ENCODE data around the gene P3H2. TPM values are rescaled to one million over a fixed set of nuclear protein-coding genes. Genes with fewer than 3 reads are reported as not detected.

The P3H2 gene
- total RNA-seq, 4 donors from 2014 or later, result 4.2 to 20.2 (median 5.7) TPM

- H3K9me3 ChIP-seq, result no peaks in the 10 kb centered on the region
- intact Hi-C loops (cut with DNase I), result no loop called here
- 55 to 58% methylated on average over 2 of the region's 2 CpGs for WGBS, 2 donors
- H3K27me3 ChIP-seq, result no peaks in the 10 kb centered on the region
- no peaks in the 10 kb centered on the region for H3K4me1 ChIP-seq
- H3K4me3 ChIP-seq (replicated peaks in 1 of 3), result no peak overlapping the region
- no peaks in the 10 kb centered on the region for H3K36me3 ChIP-seq
- no peak overlapping the region for H3K27ac ChIP-seq
- no peak for DNase-seq
- TF ChIP-seq CTCF (IDR thresholded peaks at IDR 0.05) (no peak), POLR2A (IDR thresholded peaks at IDR 0.05) (no peak)
Observed at GRCh38 chr3:190014940-190015339, 105.8 kb downstream of the P3H2 start.

GRCh38 chr3:190013943-190014924 is 106.5 kb downstream of the P3H2 start:
- H3K4me1 ChIP-seq, result no peaks in the 10 kb centered on the region
- WGBS, 2 donors, result 86 to 88% methylated on average over 7 of the region's 7 CpGs
- H3K27ac ChIP-seq, result no peak overlapping the region
- DNase-seq, result no peak
- H3K27me3 ChIP-seq, result no peaks in the 10 kb centered on the region
- no peak for TF ChIP-seq POLR2A (IDR thresholded peaks at IDR 0.05)
- TF ChIP-seq CTCF (IDR thresholded peaks at IDR 0.05), result no peak
- no peak overlapping the region for H3K4me3 ChIP-seq (replicated peaks in 1 of 3)
- intact Hi-C loops (cut with DNase I), result no loop called here
- H3K36me3 ChIP-seq, result no peaks in the 10 kb centered on the region
- no peaks in the 10 kb centered on the region for H3K9me3 ChIP-seq

GRCh38 chr3:190012784-190013183 is 107.9 kb downstream of the P3H2 start:
- Histone ChIP-seq H3K4me3 (replicated peaks in 1 of 3) (no peak overlapping the region), H3K36me3 (no peaks in the 10 kb centered on the region), H3K9me3 (no peaks in the 10 kb centered on the region), H3K4me1 (no peaks in the 10 kb centered on the region), H3K27me3 (no peaks in the 10 kb centered on the region), H3K27ac (no peak overlapping the region)
- WGBS, 2 donors, result 85 to 88% methylated on average over 6 of the region's 6 CpGs
- intact Hi-C loops (cut with DNase I), result no loop called here
- DNase-seq, result no peak
- TF ChIP-seq POLR2A (IDR thresholded peaks at IDR 0.05), result no peak
- no peak for TF ChIP-seq CTCF (IDR thresholded peaks at IDR 0.05)

GRCh38 chr3:190012314-190012782 is 108.3 kb downstream of the P3H2 start:
- no peaks in the 10 kb centered on the region for H3K27me3 ChIP-seq
- no peaks in the 10 kb centered on the region for H3K9me3 ChIP-seq
- 58 to 66% methylated on average over 4 of the region's 4 CpGs for WGBS, 2 donors
- no peaks in the 10 kb centered on the region for H3K4me1 ChIP-seq
- DNase-seq, result no peak
- TF ChIP-seq POLR2A (IDR thresholded peaks at IDR 0.05), result no peak
- no peak for TF ChIP-seq CTCF (IDR thresholded peaks at IDR 0.05)
- intact Hi-C loops (cut with DNase I), result no loop called here
- no peak overlapping the region for H3K4me3 ChIP-seq (replicated peaks in 1 of 3)
- no peaks in the 10 kb centered on the region for H3K36me3 ChIP-seq
- H3K27ac ChIP-seq, result no peak overlapping the region

- TF ChIP-seq CTCF (IDR thresholded peaks at IDR 0.05) (no peak), POLR2A (IDR thresholded peaks at IDR 0.05) (no peak)
- WGBS, 2 donors, result 64 to 81% methylated on average over 2 of the region's 2 CpGs
- intact Hi-C loops (cut with DNase I), result no loop called here
Observed at GRCh38 chr3:190010486-190010885, 110.2 kb downstream of the P3H2 start.

More at GRCh38 chr3:190010486-190010885, 110.2 kb downstream of the P3H2 start:
- no peaks in the 10 kb centered on the region for H3K4me1 ChIP-seq
- H3K27ac ChIP-seq, result no peak overlapping the region
- H3K27me3 ChIP-seq, result no peaks in the 10 kb centered on the region
- no peaks in the 10 kb centered on the region for H3K9me3 ChIP-seq
- H3K4me3 ChIP-seq (replicated peaks in 1 of 3), result no peak overlapping the region
- H3K36me3 ChIP-seq, result no peaks in the 10 kb centered on the region
- DNase-seq, result no peak

All from thyroid gland (tissue), 4 donors.